Suppressor macrophage (primary cell): ENCODE measurements around the gene GRIN2A.
A peak's percentile ranks its signal among the peaks of the same experiment; 100 is the strongest.

Experiments
- DNase-seq, 4 experiments: peaks; one replicate each; pipeline ENCODE4 v3.0.0-alpha.2; 2020 to 2022
- total RNA-seq, 17 experiments: gene quantifications; one replicate each; lab custom pipeline; 2026; ENCODE audit warnings: mixed read lengths in 6 of 17, inconsistent platforms in 3 of 17; lab: John Stamatoyannopoulos, UW

The GRIN2A gene
- 0 to 8.4 (median 0.04) reads per million in 17 experiments for total RNA-seq

DNA sequence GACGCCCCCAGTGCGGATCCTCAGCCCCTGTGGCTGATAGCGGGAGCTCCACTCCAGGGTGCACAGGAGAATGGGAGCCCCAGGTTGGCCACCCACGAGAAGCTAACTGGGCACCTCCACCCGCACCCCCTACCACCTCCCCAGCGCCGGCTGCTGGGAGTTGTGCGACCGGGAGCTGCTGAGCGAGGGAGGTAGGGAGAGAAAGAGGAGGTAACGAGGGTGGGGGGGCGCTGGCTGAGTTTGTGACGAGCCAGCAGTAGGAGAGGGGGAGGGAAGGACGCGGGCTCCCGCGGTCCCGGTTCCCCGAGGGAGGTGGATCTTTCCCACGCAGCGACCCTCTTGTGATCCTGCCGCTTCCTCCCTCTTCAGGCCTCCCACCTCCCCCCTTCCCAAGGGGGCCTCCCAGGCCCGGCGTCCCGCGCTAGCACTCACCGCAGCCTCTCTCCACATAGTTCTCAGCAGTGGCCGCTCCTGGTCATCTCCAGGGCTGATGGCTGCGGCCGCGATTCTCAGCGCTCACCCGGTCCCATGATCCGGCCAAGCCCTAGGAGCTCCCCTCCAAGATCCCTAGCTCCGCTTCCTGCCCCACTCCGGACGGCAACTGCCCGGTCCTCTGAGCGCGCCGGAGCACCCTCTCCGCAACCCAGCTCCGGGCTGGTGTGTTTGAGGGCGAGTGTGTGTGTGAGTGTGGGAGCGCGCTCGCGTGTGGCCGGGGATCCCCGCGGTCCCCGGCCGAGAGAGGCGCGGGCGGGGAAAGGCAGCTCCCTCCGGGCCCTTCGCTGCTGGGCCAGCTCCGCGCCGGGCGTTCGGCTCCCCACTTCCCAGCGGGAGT, at the start of gene GRIN2A:
GRIN2A (minus strand) TSS at position 207 of the 832 bp plus-strand sequence. CDS start 2,017 bp downstream, outside the sequence.
- no peak for DNase-seq

DNA sequence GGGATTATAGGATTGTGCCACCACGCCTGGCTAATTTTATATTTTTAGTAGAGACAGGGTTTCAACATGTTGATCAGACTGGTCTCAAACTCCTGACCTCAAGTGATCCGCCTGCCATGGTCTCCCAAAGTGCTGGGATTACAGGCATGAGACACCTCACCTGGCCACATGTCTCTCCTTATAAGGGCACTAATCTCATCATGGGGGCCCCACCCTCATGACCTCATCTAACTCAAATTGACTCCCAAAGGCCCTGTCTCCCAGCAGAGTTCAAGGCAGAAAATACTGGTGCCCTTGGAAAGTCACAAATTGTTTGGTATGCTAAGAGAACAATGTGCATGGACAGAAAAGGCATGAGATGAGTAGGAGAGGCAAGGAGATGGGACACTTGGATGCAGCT, 49.3 kb upstream of the GRIN2A start:
- no peak for DNase-seq

- no peak for DNase-seq
Measured at GRCh38 chr16:10228779-10229178, 46.6 kb upstream of the GRIN2A start.

DNA sequence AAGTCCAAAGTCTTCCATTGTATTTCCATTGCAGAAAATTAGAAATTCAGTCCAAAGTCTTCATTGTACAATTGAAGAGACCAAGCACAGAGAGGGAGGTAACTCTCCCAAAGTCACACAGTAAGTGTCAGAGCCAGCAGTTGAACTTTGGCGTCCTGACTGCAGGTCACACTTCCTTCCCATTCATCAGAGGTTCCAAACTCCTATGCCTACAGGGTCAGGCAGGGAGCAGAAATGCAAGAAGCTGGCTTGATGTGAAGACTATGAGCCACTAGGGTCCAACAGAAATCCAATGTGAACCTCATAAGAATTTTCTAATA, 44.7 kb upstream of the GRIN2A start:
- DNase-seq, result no peak

DNA sequence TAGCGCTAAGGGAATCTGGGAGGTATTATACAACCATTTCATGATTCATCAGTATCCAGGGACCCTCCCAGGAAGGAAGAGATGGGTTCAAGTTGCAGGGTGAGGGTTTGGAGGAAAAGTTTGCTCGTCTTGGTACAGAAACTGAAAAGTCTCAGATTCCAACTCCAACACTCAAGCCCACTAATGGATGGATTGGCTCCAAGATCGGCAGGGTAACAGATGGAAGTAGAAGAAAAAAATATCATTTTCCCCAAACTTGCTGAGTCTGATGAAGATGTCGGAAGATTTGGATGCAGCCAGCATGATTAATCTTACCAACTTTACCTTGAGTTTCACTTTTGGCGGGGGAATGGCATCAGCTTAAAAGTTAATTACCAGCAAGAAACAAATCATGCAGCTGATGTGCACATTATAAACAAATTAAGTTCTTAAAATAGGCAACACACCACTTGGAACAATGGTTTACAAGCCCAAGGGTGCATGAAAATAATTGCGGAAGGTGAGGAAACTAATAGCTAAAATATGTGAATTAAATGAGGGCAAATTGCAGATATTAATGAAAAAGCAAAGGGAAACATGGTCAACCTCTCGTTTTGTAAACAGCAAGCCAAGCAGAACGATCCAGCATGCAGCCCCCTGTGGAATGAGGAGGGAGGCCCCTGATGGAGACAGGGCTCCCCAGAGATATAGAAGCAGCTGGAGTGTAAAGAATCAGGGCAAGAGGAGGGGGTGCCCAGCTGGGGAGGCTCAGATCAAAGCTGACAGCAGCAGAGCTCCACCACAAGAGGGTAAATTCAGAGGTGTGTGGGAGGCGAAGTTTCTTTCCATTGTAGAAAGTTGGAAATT, 44.1 kb upstream of the GRIN2A start:
- no peak for DNase-seq

GRCh38 chr16:10225653-10226052, 43.4 kb upstream of the GRIN2A start:
- DNase-seq, result no peak

- no peak for DNase-seq
Measured at GRCh38 chr16:10224850-10225249, 42.6 kb upstream of the GRIN2A start.

DNA sequence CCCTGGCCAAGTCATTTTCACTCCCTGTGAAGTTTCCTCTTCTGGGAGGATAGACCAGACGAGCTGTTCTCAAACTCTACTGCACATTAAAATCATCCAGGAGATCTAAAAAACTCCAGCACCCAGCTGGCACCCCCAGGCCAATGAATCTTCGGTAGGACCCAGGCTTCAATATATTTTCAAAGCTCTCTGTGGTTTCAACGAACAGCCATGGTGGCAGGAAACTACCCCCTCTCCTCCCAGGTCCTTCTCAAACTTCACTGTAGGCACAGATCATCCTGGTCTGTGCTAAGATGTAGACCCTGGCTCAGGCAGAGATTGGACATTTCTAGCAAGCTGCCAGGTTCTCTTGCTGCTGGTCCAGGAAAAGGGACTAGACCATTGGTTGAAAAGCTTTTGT, 38.7 kb upstream of the GRIN2A start:
- DNase-seq, result no peak

DNA sequence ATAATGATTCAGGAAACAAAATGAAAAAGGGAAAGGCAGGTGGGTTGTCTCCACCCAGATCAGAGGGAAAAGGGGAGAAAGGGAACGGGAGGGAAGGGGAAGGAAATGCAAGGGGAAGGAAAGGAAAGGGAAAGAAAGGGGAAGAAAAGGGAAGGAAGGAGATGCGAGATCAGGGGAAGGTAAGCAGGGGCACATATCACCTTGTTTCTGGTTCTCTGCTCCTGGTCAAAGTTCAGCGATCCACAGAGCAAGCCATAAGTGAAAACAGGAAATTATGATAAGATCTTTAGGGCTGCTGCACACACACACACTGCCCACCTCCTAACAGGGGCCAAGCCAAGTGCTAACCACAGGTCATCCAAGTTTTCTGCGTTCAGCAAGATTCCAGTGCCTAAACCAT, 37.5 kb upstream of the GRIN2A start:
- DNase-seq, result no peak

- DNase-seq, result no peak
Measured at GRCh38 chr16:10218490-10219206, 36.4 kb upstream of the GRIN2A start.

DNA sequence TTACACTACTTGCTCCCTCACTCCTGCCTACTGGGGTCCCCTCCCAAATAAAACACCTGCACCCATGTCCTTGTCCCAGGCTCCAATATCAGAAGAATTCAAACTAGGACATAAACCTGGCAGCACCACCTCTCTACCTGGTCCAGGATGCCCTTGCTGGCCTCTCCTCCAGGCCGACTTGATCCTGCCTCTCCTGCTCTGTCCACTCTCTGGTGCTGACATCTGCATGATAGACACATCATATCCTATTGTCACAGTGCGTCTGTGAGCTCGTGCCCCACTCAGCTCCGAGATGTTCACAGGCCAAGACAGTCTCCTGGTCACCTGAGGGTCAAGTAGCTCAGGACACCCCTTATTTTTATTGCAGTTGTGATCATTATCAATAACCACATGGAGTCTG, 31.5 kb upstream of the GRIN2A start:
- DNase-seq, result no peak

DNA sequence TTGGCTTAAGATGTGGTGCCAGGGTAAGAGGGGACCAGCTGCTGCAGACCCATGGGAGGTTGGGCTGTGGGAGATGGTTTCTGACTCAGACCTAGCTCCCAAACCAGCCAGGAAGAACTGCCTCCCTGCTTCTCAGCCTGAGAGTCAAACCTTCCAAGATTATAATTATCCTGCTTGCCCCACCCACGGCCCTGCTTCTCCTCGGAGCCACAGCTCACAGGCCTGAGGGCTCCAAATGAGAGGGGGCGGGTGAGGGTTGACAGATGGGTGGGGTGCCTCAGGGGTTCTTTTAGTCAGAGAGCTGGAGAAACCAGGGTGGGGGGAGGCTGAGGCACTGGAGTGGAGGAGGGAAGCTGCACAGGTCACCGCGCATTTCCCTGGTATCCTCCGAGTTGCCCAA, 28.7 kb upstream of the GRIN2A start:
- DNase-seq, result no peak

- no peak for DNase-seq
Measured at GRCh38 chr16:10206865-10207264, 24.6 kb upstream of the GRIN2A start.

DNA sequence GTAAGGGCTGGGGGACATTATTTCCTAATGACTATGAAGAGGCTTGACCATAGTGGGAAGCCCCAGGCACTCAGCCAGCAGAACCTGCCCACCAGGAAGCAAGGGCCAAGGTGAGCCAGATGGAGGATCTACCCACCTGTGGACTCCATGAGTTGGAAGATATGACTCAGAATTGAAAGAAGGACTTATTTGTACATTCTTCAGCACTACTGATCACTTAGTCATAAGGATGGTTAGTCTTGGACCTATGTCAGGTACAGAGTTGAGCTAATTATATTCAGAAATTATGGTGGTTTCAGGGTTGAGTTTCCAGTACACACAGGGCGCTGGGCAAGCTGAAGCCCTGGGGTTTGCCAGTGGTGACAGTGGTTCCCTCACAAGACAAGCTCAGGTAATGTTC, 24.0 kb upstream of the GRIN2A start:
- DNase-seq, result no peak

- no peak for DNase-seq
Measured at GRCh38 chr16:10205688-10206087, 23.5 kb upstream of the GRIN2A start.

DNA sequence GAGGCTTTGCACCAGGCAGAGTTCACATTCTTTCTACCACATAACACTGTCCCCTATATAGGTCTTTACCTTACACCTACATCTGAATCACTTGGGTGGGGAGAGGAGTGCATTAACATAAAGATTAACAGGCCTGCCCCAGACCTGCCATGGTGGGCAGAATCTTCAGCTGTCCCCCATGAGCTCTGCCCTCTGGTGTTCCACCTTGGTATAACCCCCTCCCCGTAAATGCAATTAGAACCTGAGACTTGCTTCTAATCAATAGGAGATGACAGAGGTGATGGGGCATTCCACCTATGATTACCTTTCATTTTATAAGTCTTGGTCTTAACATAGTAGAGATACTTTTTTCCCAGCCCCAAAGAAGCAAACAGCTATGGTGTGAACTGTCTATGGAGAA, 20.4 kb upstream of the GRIN2A start:
- no peak for DNase-seq

DNA sequence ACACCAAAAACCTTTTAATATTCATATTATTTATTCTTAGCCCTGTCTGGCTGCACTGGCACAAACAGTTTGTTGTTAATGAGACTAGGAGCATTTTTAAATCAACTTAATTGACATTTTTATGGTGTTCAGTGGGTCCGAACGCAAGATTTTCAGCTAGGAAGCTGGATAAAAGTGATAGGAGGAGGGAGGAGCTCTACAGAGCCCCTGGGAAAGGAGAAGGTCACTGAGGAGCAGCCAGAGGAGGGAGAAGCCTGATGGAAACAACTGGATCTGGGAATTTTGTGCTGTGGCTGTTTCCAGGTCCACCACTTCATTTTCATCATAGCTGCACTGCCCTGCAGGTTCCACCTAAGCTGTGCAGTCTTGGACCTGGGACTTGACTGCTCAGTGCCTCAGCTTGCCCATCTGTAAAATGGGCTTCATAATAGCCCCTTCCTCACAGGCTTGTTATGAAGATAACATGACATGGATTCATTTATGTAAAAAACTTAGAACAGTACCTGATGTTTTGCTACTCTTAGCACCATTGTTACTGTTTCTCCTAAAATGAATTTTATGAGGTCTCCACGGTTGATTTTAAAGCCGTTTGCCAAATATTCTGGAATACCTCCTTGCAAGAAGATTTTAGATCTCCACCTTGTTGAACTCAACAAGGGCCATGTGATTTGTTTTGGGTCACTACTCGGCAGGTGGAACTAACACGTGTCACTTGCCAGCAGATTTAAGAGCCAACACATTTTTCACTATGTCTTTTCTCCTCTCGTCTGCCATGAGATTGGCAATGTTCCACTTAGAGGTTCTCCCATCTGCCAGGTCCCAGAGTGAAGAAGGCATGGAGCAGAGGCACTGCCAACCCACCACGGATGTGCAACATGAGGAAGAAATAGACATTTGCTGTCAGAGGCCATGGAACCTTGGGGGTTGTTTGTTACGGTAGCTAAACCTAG, 18.7 kb upstream of the GRIN2A start:
- DNase-seq, result no peak

GRCh38 chr16:10196999-10197398, 14.8 kb upstream of the GRIN2A start:
- peak in 1 of 4 experiments; percentile 16 for DNase-seq

- DNase-seq, result no peak
Measured at GRCh38 chr16:10191096-10191495, 8.9 kb upstream of the GRIN2A start.

DNA sequence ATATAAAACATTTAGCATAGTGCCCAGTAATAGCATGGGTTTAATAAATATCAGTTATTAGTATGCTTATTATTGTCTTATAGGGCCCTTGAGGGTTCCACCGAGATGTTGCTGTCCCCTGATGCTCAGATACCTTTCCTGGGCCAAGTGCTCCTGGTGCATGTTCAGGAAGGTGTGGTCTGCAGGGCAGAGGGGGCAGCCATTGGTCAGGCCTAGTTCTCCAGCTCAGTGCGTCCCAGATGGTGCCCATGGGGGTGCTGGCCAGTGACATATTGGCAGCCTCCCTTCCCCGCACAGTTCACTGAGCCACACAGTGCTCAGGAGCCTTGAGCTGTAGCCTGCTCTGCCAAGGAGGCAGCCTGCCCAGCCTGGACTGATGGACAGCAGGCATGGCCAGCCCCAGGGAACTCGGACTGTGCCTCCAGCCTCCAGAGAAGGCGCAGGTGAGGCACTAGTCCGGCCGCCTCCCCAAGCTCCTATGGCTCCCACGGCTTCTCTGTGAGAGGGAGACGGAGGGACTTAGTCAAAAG, 7.7 kb upstream of the GRIN2A start:
- no peak for DNase-seq

GRCh38 chr16:10188236-10188635, 6.0 kb upstream of the GRIN2A start:
- no peak for DNase-seq
